SJSA1 (cell line): Measurements from ENCODE around the gene PLAAT5. TPM values are rescaled to one million over a fixed set of nuclear protein-coding genes. Genes with fewer than 3 reads are reported as not detected.
"Not testable (repeated sequence)": the region's sequence is repeated elsewhere in the genome, so short reads cannot be mapped to it uniquely, and the experiment has no call there.

ENCODE experiments used
- DNase-seq, 2 experiments: peaks; one replicate each; pipeline ENCODE4 v3.0.0-alpha.2; 2015 to 2020; ENCODE audit warnings: low spot score in 2 of 2, low read depth in 1 of 2
- H3K27ac ChIP-seq: fragments of 250-450 bp; sonication (Bioruptor Pico); 2 replicates; pipeline ENCODE4 v1.5.1; 2020; ENCODE audit warnings: mild to moderate bottlenecking, moderate library complexity
- H3K27me3 ChIP-seq: fragments of 250-450 bp; sonication (Bioruptor Pico); replicated peaks from 2 replicates; pipeline ENCODE4 v1.5.1; 2020; ENCODE audit warnings: mild to moderate bottlenecking, moderate library complexity
- H3K36me3 ChIP-seq: fragments of 250-450 bp; sonication (Bioruptor Pico); 2 replicates; pipeline ENCODE4 v1.5.1; 2020; ENCODE audit warnings: mild to moderate bottlenecking
- H3K4me1 ChIP-seq: fragments of 250-450 bp; sonication (Bioruptor Pico); replicated peaks from 2 replicates; pipeline ENCODE4 v1.6.1; 2021; ENCODE audit warnings: mild to moderate bottlenecking
- H3K4me3 ChIP-seq: fragments of 250-450 bp; sonication (Bioruptor Pico); 2 replicates; pipeline ENCODE4 v1.5.1; 2020; ENCODE audit warnings: mild to moderate bottlenecking
- H3K9me3 ChIP-seq: fragments of 250-450 bp; sonication (Bioruptor Pico); replicated peaks from 2 replicates; pipeline ENCODE4 v1.5.1; 2020; ENCODE audit warnings: mild to moderate bottlenecking
- total RNA-seq: library from RNA; depleted of rRNA; stranded (reverse); fragments of >200 nt; shearing (Covaris generic); gene quantifications from 2 replicates; pipeline ENCODE4 v1.2.3, GENCODE V29; 2014

Gene PLAAT5
- total RNA-seq, 1 experiment from 2014 or later: 0.24 TPM

GRCh38 chr11:63528156-63528555 is 37.2 kb upstream of the PLAAT5 start:
- not testable (repeated sequence) for H3K27ac ChIP-seq, H3K27me3 ChIP-seq, H3K9me3 ChIP-seq, H3K36me3 ChIP-seq, DNase-seq, H3K4me3 ChIP-seq
- H3K4me1 ChIP-seq: peaks cover 18% of the 10 kb centered on the region

GRCh38 chr11:63527667-63528066 is 36.7 kb upstream of the PLAAT5 start:
- no peaks in the 10 kb centered on the region; the same call in 1 of the 2 replicates for H3K9me3 ChIP-seq
- no peak overlapping the region for H3K4me3 ChIP-seq
- H3K4me1 ChIP-seq: peaks cover 20% of the 10 kb centered on the region
- H3K27ac ChIP-seq: no peak overlapping the region
- H3K36me3 ChIP-seq: no peaks in the 10 kb centered on the region
- DNase-seq: no peak
- H3K27me3 ChIP-seq: no peaks in the 10 kb centered on the region

GRCh38 chr11:63523151-63523550 is 32.2 kb upstream of the PLAAT5 start:
- no peaks in the 10 kb centered on the region for H3K36me3 ChIP-seq
- H3K27me3 ChIP-seq: no peaks in the 10 kb centered on the region
- H3K9me3 ChIP-seq: no peaks in the 10 kb centered on the region; the same call in 1 of the 2 replicates
- H3K4me1 ChIP-seq: peaks cover 20% of the 10 kb centered on the region
- no peak overlapping the region for H3K27ac ChIP-seq
- DNase-seq: no peak
- H3K4me3 ChIP-seq: no peak overlapping the region

- Histone ChIP-seq H3K27me3 (no peaks in the 10 kb centered on the region), H3K4me3 (no peak overlapping the region), H3K9me3 (no peaks in the 10 kb centered on the region; the same call in 1 of the 2 replicates), H3K27ac (no peak overlapping the region), H3K4me1 (peaks cover 29% of the 10 kb centered on the region), H3K36me3 (no peaks in the 10 kb centered on the region)
- no peak for DNase-seq
These were observed 30.9 kb upstream of the PLAAT5 start for GRCh38 chr11:63521896-63522295.

- H3K9me3 ChIP-seq: no peaks in the 10 kb centered on the region; the same call in 1 of the 2 replicates
- DNase-seq: no peak
These were observed 29.7 kb upstream of the PLAAT5 start for GRCh38 chr11:63520606-63521170.

GRCh38 chr11:63518548-63518947 is 27.6 kb upstream of the PLAAT5 start:
- H3K4me3 ChIP-seq: no peak overlapping the region
- H3K27me3 ChIP-seq: no peaks in the 10 kb centered on the region
- peak; percentile 50 to 94 for DNase-seq
- peaks cover 39% of the 10 kb centered on the region for H3K4me1 ChIP-seq
- H3K9me3 ChIP-seq: no peaks in the 10 kb centered on the region
- peak overlapping the region; percentile 9 for H3K27ac ChIP-seq
- H3K36me3 ChIP-seq: no peaks in the 10 kb centered on the region

More at GRCh38 chr11:63520606-63521170, 29.7 kb upstream of the PLAAT5 start:
- Histone ChIP-seq H3K4me3 (no peak overlapping the region), H3K27me3 (no peaks in the 10 kb centered on the region), H3K27ac (no peak overlapping the region), H3K4me1 (peaks cover 39% of the 10 kb centered on the region), H3K36me3 (no peaks in the 10 kb centered on the region)

GRCh38 chr11:63517156-63517555 is 26.2 kb upstream of the PLAAT5 start:
- Histone ChIP-seq H3K4me1 (peaks cover 37% of the 10 kb centered on the region), H3K36me3 (no peaks in the 10 kb centered on the region), H3K27ac (no peak overlapping the region), H3K4me3 (no peak overlapping the region), H3K27me3 (no peaks in the 10 kb centered on the region), H3K9me3 (no peaks in the 10 kb centered on the region)
- no peak for DNase-seq

- Histone ChIP-seq H3K4me1 (peaks cover 47% of the 10 kb centered on the region), H3K9me3 (no peaks in the 10 kb centered on the region), H3K27me3 (no peaks in the 10 kb centered on the region), H3K27ac (no peak overlapping the region), H3K4me3 (no peak overlapping the region), H3K36me3 (no peaks in the 10 kb centered on the region)
- DNase-seq: no peak
These were observed 25.1 kb upstream of the PLAAT5 start for GRCh38 chr11:63516109-63516508.

GRCh38 chr11:63512816-63513215 is 21.8 kb upstream of the PLAAT5 start:
- H3K4me1 ChIP-seq: peaks cover 46% of the 10 kb centered on the region
- no peaks in the 10 kb centered on the region for H3K36me3 ChIP-seq
- no peak overlapping the region for H3K4me3 ChIP-seq
- H3K9me3 ChIP-seq: no peaks in the 10 kb centered on the region
- no peak for DNase-seq
- H3K27me3 ChIP-seq: no peaks in the 10 kb centered on the region
- no peak overlapping the region for H3K27ac ChIP-seq

GRCh38 chr11:63511048-63511748 is 20.2 kb upstream of the PLAAT5 start:
- H3K27me3 ChIP-seq: no peaks in the 10 kb centered on the region
- peaks cover 37% of the 10 kb centered on the region for H3K4me1 ChIP-seq
- H3K27ac ChIP-seq: peak overlapping the region; percentile 38

GRCh38 chr11:63510360-63511047 is 19.5 kb upstream of the PLAAT5 start:
- Histone ChIP-seq H3K4me3 (no peak overlapping the region), H3K27me3 (no peaks in the 10 kb centered on the region), H3K36me3 (no peaks in the 10 kb centered on the region), H3K27ac (peak overlapping the region; percentile 38), H3K4me1 (peaks cover 40% of the 10 kb centered on the region), H3K9me3 (no peaks in the 10 kb centered on the region)
- peak; percentile 97 to 98 for DNase-seq

More at GRCh38 chr11:63511048-63511748, 20.2 kb upstream of the PLAAT5 start:
- no peaks in the 10 kb centered on the region for H3K36me3 ChIP-seq
- no peak overlapping the region for H3K4me3 ChIP-seq
- no peaks in the 10 kb centered on the region for H3K9me3 ChIP-seq
- DNase-seq: no peak

GRCh38 chr11:63508745-63509144 is 17.8 kb upstream of the PLAAT5 start:
- H3K27ac ChIP-seq: no peak overlapping the region
- no peaks in the 10 kb centered on the region for H3K36me3 ChIP-seq
- H3K4me3 ChIP-seq: no peak overlapping the region

GRCh38 chr11:63508009-63508408 is 17.0 kb upstream of the PLAAT5 start:
- peak; percentile 60 to 78 for DNase-seq
- Histone ChIP-seq H3K27ac (no peak overlapping the region), H3K27me3 (no peaks in the 10 kb centered on the region)

More at GRCh38 chr11:63508745-63509144, 17.8 kb upstream of the PLAAT5 start:
- H3K9me3 ChIP-seq: no peaks in the 10 kb centered on the region
- H3K27me3 ChIP-seq: no peaks in the 10 kb centered on the region
- no peak for DNase-seq
- H3K4me1 ChIP-seq: peaks cover 42% of the 10 kb centered on the region

GRCh38 chr11:63507511-63507910 is 16.5 kb upstream of the PLAAT5 start:
- H3K27ac ChIP-seq: no peak overlapping the region
- H3K9me3 ChIP-seq: no peaks in the 10 kb centered on the region
- no peaks in the 10 kb centered on the region for H3K27me3 ChIP-seq
- no peak overlapping the region for H3K4me3 ChIP-seq
- peaks cover 42% of the 10 kb centered on the region for H3K4me1 ChIP-seq
- DNase-seq: no peak
- no peaks in the 10 kb centered on the region for H3K36me3 ChIP-seq

More at GRCh38 chr11:63508009-63508408, 17.0 kb upstream of the PLAAT5 start:
- Histone ChIP-seq H3K9me3 (no peaks in the 10 kb centered on the region), H3K36me3 (no peaks in the 10 kb centered on the region), H3K4me3 (no peak overlapping the region), H3K4me1 (peaks cover 42% of the 10 kb centered on the region)
